ENCODE results near the gene TSPAN2.

The TSPAN2 gene

GRCh38 chr1:115089420-115090185 lies at the start of gene TSPAN2:
Gene TSPAN2, minus strand, starts transcription at chr1:115089503. Its CDS starts 71 bp downstream, at chr1:115089432.
- no peak for TF ChIP-seq CTCF (IDR thresholded peaks at IDR 0.05; ENCODE audit: insufficient read depth, low read depth, low read length, missing control alignments)
- peak within 1 kb of the TSS; percentile 46 for H3K4me3 ChIP-seq (ENCODE audit: low read length)
- DNase-seq (ENCODE audit: low read depth), result no peak

- peak; percentile 88 for TF ChIP-seq CTCF (IDR thresholded peaks at IDR 0.05; ENCODE audit: insufficient read depth, low read depth, low read length, missing control alignments)
- peak; percentile 95 for DNase-seq (ENCODE audit: low read depth)
- no peak overlapping the region for H3K4me3 ChIP-seq (ENCODE audit: low read length)
These were observed 49.7 kb upstream of the TSPAN2 start for GRCh38 chr1:115138973-115139372.

- H3K4me3 ChIP-seq (ENCODE audit: low read length), result no peak overlapping the region
- no peak for DNase-seq (ENCODE audit: low read depth)
- TF ChIP-seq CTCF (IDR thresholded peaks at IDR 0.05; ENCODE audit: insufficient read depth, low read depth, low read length, missing control alignments), result no peak
These were observed 49.0 kb upstream of the TSPAN2 start for GRCh38 chr1:115138271-115138670.

- TF ChIP-seq CTCF (IDR thresholded peaks at IDR 0.05; ENCODE audit: insufficient read depth, low read depth, low read length, missing control alignments), result no peak
- DNase-seq (ENCODE audit: low read depth), result peak; percentile 18
- no peak overlapping the region for H3K4me3 ChIP-seq (ENCODE audit: low read length)
These were observed 47.9 kb upstream of the TSPAN2 start for GRCh38 chr1:115137191-115137590.

GRCh38 chr1:115136706-115137105 lies 47.4 kb upstream of the TSPAN2 start:
- peak; percentile 72 for DNase-seq (ENCODE audit: low read depth)
- no peak for TF ChIP-seq CTCF (IDR thresholded peaks at IDR 0.05; ENCODE audit: insufficient read depth, low read depth, low read length, missing control alignments)
- no peak overlapping the region for H3K4me3 ChIP-seq (ENCODE audit: low read length)

GRCh38 chr1:115136106-115136505 lies 46.8 kb upstream of the TSPAN2 start:
- H3K4me3 ChIP-seq (ENCODE audit: low read length), result no peak overlapping the region
- no peak for TF ChIP-seq CTCF (IDR thresholded peaks at IDR 0.05; ENCODE audit: insufficient read depth, low read depth, low read length, missing control alignments)
- peak; percentile 57 for DNase-seq (ENCODE audit: low read depth)

- peak; percentile 67 for DNase-seq (ENCODE audit: low read depth)
- TF ChIP-seq CTCF (IDR thresholded peaks at IDR 0.05; ENCODE audit: insufficient read depth, low read depth, low read length, missing control alignments), result no peak
- no peak overlapping the region for H3K4me3 ChIP-seq (ENCODE audit: low read length)
These were observed 46.4 kb upstream of the TSPAN2 start for GRCh38 chr1:115135681-115136080.
